DOHH2 (cell line): ENCODE results near the gene TOGARAM1.

Experiments
- CTCF ChIP-seq: fragments of 200-600 bp; sonication (generic); IDR thresholded peaks from one replicate; pipeline ENCODE4 v1.5.1; 2014; ENCODE audit warnings: antibody characterized with exemption, mild to moderate bottlenecking, low read depth, low read length; ENCODE audit not compliant: poor library complexity, severe bottlenecking
- EZH2phosphoT487 ChIP-seq: fragments of 200-600 bp; sonication (generic); IDR thresholded peaks from 2 replicates; pipeline ENCODE4 v1.6.1; 2017; ENCODE audit warnings: borderline replicate concordance, mild to moderate bottlenecking, antibody characterized with exemption, low read length, moderate library complexity, mixed read lengths

- TF ChIP-seq CTCF (no peak), EZH2phosphoT487 (no peak)
Measured at GRCh38 chr14:44963775-44964380, 1.9 kb downstream of the TOGARAM1 start.
